ENCODE measurements around the gene AKIRIN2.

Gene AKIRIN2

GRCh38 chr6:87653074-87653962 lies 48.7 kb downstream of the AKIRIN2 start:
- DNase-seq, result no peak

- DNase-seq, result no peak
Observed at GRCh38 chr6:87645080-87645479, 57.0 kb downstream of the AKIRIN2 start.

- no peak for DNase-seq
Observed at GRCh38 chr6:87641065-87641692, 60.9 kb downstream of the AKIRIN2 start.

GRCh38 chr6:87639373-87639772 lies 62.7 kb downstream of the AKIRIN2 start:
- DNase-seq, result no peak

- DNase-seq, result no peak
Observed at GRCh38 chr6:87637106-87637505, 64.9 kb downstream of the AKIRIN2 start.

- DNase-seq, result no peak
Observed at GRCh38 chr6:87636315-87636714, 65.7 kb downstream of the AKIRIN2 start.

- no peak for DNase-seq
Observed at GRCh38 chr6:87633851-87634250, 68.2 kb downstream of the AKIRIN2 start.

- no peak for DNase-seq
Observed at GRCh38 chr6:87630746-87631145, 71.3 kb downstream of the AKIRIN2 start.

GRCh38 chr6:87628881-87629280 lies 73.2 kb downstream of the AKIRIN2 start:
- DNase-seq, result no peak

- no peak for DNase-seq
Observed at GRCh38 chr6:87628424-87628823, 73.6 kb downstream of the AKIRIN2 start.

Measured in EL (cell line).